GM19395 (cell line): ENCODE measurements around the gene TICRR.
"Not testable (repeated sequence)": the region's sequence is repeated elsewhere in the genome, so short reads cannot be mapped to it uniquely, and the experiment has no call there.

Experiments used
- ATAC-seq: cut with Tn5 transposase; IDR thresholded peaks from one replicate; pipeline ENCODE4 v1.9.1; 2021; ENCODE audit warnings: mild to moderate bottlenecking, moderate library complexity; ENCODE audit not compliant: unreplicated experiment

TICRR gene

DNA sequence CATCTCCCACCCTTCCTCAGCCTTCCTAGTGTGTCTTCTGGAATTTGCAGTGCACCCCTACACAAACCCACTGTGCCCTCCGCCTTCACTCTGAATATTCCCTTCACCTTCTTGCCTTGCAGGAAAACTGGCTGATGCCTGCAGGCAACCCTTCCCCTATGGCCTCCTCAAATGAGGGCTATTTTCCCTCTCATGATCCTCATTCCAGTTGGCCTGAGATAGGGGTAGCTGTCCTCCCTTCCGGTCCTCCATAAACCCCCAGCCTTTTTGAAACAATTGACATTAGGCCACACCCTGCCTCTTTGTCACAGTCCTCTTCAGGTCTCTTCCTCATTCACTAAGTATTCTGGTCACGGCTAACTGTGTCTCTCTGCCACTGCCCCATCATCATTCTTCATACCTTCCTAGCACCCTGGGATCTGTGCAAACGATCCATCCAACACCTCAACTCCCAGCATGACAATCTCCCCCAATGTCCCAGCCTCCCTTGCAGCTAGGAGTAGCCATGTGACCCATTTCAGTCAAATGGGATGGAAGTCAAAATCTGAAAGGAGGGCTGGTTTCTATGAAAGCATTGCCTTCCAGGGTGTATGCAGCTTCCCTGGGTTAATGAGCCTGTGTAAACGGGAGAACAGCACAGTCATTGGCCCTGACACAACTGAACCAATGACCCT lies 8.5 kb upstream of the TICRR start:
- no peak for ATAC-seq

DNA sequence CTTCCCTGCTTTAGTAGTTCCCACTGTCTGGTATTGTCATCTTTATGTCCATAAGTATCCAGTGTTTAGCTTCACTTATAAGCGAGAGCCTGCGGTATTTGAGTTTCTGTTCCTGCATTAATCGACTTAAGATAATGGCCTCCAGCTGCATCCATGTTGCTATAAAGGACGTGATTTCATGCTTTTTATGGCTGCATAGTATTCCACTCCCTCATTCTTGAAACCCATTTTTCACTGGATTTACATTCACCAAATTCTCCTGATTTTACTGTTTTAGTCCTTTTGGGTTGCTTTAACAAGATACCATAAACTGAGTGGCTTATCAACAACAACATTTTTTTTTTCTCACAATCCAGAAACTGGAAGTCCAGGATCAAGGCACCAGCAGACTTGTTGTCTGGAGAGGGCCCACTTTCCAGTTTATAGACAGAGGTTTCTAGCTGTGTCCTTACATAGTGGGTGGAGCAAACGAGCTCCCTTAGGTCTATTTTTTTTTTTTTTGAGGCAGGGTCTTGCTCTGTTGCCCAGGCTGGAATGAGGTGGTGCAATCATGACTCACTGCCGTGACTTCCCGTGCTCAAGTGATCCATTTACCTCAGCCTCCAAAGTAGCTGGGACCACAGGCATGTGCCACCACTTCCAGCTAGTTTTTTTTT lies 6.1 kb upstream of the TICRR start:
- ATAC-seq = no peak

GRCh38 chr15:89575656-89576416 lies 567 bp downstream of the TICRR start:
- ATAC-seq = peak; percentile 22

DNA sequence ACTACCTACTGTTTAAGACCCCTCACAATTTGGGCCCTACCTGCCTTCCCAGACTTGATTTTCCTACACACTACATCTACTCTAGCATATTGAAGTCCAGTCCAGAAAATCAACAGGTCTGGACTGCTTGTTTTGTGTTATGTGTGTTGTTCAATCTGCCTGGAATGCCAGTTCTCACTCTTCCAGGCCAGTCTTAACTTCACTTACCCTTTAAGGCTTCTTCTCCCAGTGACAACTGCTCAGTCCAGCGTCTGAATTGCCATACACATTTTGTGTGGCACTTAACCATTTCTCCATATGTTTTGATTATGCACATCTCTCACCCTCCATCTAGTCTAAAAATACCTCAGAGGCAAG lies 1.1 kb downstream of the TICRR start:
- ATAC-seq = no peak

GRCh38 chr15:89577776-89578115 lies 2.5 kb downstream of the TICRR start:
- ATAC-seq = no peak

DNA sequence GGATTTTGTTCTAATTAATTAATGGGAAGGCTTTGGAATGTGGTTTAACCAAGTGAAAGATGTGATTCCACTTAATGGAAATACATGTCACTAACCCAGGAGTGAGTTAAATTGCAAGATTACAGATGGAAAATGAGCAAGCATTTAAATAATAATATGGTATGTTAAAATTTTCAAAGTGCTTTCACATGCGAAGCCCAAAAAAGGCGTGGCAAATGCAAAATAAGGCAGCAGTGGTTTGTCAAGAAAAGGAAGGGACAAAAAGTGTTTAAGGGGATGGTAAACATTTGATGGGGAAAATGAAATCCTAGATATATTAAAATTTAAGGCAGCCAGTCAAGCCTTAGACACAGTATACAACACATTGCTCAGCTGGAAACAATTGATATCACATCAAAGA lies 2.9 kb downstream of the TICRR start:
- no peak for ATAC-seq

DNA sequence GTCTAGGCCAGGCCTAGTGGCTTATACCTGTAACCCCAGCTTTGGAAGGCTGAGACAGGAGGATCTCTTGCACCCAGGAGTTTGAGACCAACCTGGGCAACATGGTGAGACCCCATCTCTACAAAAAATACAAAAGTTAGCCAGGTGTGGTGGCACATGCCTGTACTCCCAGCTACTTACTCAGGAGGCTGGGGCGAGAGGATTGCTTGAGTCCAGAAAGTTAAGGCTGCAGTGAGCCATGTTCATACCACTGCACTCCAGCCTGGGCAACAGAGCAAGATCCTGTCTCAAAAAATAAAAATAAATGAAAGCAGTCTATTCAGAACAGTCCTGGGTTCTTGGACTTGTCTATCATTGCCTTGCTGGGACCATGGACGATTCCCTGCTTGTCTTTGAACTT lies 5.5 kb downstream of the TICRR start:
- ATAC-seq = not testable (repeated sequence)

DNA sequence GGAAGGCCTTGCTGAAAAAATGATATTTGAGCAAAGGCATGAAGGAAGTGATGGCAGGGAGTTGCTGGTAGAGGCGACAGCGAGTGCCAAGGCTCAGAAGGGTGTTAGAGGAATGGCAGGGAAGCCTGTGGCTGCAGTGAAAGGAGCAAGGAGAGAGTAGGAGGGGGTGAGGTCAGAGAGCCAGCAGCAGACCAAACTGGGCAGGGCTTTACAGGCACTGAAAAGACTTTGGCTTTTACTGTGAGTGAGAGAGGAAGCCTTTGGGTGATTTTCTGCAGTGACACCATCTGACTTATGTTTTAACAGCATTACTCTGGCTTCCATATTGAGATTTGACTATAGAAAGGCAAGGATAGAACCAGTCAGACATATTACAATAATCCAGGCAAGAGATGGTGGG lies 11.4 kb downstream of the TICRR start:
- no peak for ATAC-seq

DNA sequence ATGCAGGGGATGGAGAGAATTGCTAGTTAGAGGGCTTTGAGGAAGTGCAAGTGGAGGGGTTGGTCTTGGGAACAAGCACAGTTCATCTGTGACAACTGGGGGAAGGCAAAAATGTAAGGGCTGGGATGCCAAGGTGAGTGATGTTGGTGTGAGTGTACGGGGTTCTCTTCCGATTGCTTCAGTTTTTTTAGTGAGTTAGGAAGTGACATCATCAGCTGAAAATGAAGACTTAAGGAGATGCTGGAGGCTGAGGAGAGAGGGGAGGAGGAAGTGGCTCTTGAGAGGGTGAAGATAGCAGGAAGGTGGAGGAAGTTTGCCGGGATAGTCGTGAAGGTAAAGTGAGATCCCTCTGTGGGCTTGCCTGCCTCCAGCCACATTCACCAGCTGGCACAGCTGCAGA lies 12.7 kb downstream of the TICRR start:
- ATAC-seq = no peak

DNA sequence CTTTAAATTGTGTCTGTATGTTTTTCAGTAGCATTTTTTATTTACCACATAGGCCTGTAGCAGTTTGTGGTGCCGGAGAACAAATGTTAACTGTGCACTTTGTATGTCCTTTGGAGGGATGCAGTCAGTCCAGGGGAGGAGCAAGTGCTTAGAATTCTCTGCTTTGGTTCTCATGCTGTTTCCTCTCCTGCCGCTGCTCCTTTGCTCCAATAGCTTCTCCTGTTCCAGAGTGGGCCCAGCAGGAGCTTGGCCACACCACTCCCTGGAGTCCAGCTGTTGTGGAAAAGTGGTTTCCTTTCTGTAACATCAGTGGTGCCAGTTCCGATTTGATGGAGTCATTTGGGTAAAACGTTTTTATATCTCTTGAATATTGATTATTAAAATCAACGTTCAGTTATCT lies 16.6 kb downstream of the TICRR start:
- no peak for ATAC-seq

GRCh38 chr15:89593018-89593417 lies 17.7 kb downstream of the TICRR start:
- no peak for ATAC-seq

- no peak for ATAC-seq
These were observed 23.8 kb downstream of the TICRR start for GRCh38 chr15:89599021-89599420.

GRCh38 chr15:89611317-89611716 lies 36.0 kb downstream of the TICRR start:
- no peak for ATAC-seq

GRCh38 chr15:89613031-89613430 lies 37.8 kb downstream of the TICRR start:
- no peak for ATAC-seq

DNA sequence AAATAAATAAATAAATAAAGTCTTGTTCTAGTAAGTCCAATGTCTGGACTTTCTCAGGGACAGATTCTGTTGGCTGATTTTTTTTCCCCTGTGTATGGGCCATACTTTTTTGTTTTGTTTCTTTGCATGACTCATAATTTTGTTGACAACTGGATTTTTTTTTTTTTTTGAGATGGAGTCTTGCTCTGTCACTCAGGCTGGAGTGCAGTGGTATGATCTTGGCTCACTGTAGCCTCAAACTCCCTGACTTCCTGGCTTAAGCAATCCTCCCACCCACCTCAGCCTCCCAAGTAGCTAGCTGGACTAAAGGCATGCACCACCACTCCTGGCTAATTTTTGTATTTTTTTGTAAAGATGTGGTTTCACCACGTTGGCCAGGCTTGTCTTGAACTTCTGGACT lies 38.9 kb downstream of the TICRR start:
- ATAC-seq = no peak

GRCh38 chr15:89615135-89615534 lies 39.9 kb downstream of the TICRR start:
- no peak for ATAC-seq

DNA sequence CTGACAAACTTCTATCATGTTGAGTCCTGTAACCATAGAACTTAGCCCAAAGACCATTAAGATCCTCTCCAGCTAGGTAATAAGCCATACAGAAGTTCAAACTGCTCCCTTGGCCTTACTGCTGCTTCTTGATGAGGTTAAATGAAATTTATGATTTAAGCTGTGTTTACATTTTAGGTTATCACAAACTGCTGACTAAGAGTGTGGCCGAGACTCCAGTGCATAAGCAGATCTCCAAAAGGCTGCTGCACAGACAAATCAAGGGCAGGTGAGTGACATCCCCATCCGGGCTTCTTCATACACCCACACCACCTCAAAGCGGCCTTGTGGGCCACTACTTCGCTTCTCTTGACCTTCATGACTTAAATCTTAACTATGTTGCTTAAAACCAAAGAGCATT lies 41.0 kb downstream of the TICRR start:
- ATAC-seq = no peak

DNA sequence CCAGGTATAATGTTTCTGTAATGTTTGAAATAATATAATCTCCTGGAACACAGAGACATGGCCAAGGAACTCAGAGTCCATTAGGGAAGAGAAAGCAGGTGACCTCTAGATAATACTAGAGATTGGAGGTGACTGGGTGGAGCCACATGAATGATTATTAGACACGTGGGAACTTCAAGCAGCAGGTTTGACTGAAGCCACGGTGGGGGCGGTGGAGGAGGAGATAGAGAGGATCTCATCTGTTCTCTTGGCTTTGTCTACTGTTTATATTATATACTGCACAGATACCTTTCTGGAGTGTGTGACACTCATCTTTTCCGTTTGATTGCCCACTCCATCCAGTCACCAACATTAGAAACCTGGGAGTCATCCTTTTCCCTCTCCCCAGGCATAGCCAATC lies 46.3 kb downstream of the TICRR start:
- no peak for ATAC-seq

DNA sequence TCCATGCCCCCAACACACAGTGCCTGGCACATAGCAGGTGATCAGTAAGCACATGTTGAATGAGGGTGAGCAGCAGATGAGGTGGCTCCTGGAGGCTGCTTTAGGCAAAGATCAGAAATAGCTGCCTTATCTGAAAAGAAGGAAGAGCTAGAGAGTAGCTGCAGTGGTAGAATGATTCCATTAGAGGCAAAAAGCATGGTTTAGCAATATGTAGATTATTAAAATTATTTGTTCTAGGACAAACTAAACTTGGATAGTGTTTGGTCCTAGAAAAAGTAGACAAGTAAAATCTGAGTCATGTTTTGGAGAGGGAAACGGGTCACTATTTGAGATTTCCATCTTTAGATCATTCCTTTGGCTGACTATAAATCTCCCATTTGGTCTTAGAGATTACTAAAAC lies 47.9 kb downstream of the TICRR start:
- no peak for ATAC-seq

DNA sequence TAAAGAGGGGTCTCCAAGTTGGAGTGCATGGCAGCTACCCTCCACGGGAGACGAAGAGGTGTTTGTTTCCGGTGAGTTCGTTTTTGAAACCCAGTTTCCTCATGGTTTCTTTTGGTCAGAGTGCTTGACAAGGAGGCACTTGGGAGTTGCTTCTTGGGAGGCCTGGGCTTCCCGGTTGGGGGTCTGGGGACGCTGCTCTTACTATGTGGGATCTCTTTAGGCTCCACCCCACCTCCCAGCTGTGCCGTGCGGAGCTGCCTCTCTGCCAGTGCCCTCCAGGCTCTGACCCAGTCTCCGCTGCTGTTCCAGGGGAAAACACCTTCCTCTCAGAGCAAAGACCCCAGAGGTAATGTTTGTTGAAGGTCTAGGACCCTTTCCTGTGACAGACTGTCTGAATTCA lies 50.4 kb downstream of the TICRR start:
- no peak for ATAC-seq

GRCh38 chr15:89627256-89627970 lies 52.1 kb downstream of the TICRR start:
- ATAC-seq = no peak

GRCh38 chr15:89628301-89628700 lies 53.0 kb downstream of the TICRR start:
- no peak for ATAC-seq
